ENCODE data around the gene TCFL5. TPM values are rescaled to one million over a fixed set of nuclear protein-coding genes. Genes with fewer than 3 reads are reported as not detected.
A peak's percentile ranks its signal among the peaks of the same experiment; 100 is the strongest.

Gene TCFL5
- 10 to 100 TPM; 66.4 to 85.3 TPM for total RNA-seq
- 184 TPM for polyA plus RNA-seq (ENCODE audit: insufficient read depth, low read depth, low replicate concordance)
- long read RNA-seq, donor 1, partial matches to known transcripts: 0 of 2 reads
- long read RNA-seq, donor 1, other reads (novel, unspliced or antisense): 0 of 2 reads
- long read RNA-seq, donor 2, partial matches to known transcripts: 6 of 8 reads
- long read RNA-seq, donor 2, other reads (novel, unspliced or antisense): 0 of 8 reads

DNA sequence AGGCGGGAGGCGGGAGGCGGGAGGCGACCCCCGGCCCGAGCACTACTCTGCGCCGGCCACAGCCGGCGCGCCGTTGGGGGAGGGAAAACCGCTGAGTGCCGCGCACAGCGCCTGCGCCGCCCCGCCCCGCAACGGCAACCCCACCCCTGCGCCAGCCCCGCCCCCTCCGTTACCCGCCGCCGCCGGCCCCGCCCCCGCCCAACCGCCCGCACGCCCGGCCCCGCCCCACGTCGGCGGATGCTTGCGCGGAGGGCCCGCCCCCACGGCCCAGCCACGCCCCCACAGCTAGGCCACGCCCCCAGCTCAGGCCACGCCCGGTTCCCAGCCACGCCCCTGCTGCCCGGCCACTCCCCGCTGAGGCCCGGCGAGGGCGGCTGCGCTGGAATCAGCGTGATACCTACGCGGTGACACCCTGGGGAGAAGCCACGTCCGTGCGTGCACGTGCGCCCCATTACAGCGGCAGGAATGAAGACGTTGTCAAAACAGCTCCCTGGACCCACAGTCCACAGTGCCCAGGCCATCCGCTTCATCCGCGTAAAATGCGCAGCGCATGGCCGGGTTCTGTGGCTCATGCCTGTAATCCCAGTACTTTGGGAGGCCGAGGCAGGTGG is at the start of gene TCFL5:
Gene TCFL5 (minus strand): TSS at position 97 of the 611 bp plus-strand sequence. CDS start 152 bp downstream, outside the sequence.
- no peak for TF ChIP-seq POLR2A (IDR thresholded peaks at IDR 0.05)
- TF ChIP-seq, protein P1, sequence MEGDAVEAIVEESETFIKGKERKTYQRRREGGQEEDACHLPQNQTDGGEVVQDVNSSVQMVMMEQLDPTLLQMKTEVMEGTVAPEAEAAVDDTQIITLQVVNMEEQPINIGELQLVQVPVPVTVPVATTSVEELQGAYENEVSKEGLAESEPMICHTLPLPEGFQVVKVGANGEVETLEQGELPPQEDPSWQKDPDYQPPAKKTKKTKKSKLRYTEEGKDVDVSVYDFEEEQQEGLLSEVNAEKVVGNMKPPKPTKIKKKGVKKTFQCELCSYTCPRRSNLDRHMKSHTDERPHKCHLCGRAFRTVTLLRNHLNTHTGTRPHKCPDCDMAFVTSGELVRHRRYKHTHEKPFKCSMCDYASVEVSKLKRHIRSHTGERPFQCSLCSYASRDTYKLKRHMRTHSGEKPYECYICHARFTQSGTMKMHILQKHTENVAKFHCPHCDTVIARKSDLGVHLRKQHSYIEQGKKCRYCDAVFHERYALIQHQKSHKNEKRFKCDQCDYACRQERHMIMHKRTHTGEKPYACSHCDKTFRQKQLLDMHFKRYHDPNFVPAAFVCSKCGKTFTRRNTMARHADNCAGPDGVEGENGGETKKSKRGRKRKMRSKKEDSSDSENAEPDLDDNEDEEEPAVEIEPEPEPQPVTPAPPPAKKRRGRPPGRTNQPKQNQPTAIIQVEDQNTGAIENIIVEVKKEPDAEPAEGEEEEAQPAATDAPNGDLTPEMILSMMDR (IDR thresholded peaks at IDR 0.05): no peak
- Histone ChIP-seq H3K27ac (peak within 1 kb of the TSS in 1 of 2 donors; percentile 48), H3K9me3 (no peaks in the 10 kb centered on the region), H3K27me3 (no peaks in the 10 kb centered on the region), H3K36me3 (ENCODE audit: low read depth, missing control alignments) (no peaks in the 10 kb centered on the region), H3K4me3 (peak within 1 kb of the TSS; percentile 41 to 55), H3K4me1 (peaks cover 8% of the 10 kb centered on the region)
- intact Hi-C loops (cut with DNase I; ENCODE audit: low total_unique reads): no loop called here
- WGBS, 2 donors: 16 to 65% methylated on average over 4 to 24 of the region's 70 CpGs
- DNase-seq: peak; percentile 91

DNA sequence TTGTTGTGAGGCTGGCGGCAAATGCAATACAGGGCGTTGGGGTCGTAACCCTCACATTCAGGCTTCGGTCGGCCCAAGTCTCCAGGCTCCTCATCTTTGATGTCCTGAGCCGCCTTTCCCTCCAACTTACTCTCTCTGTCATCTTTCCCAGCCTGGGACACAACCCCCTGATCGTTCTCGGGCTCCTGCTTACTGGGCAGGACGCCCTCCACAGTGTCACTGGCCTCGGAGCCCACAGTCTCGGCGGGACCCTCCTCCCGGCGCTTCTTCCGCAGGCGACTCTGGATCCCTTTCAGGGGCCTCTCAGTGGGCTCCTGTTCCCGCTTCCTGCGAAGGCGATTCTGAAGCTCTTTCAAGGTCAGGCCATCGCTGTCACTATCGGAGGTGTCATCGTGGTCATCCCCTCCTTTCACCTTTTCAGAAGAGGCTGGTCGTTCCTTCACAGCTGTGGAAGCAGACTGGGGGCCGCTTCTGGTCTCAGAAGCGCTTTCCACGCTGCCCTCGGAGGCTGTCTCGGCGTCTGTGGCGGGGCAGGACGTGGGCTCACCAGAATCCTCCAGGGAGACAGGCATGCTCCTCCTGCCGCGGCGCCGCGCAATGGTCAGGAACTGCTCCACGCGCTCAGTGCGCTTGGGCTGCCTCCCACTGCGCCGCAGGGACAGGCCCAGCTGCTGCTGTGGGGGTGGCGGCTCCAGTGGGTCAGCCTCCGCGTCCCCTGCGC is 49.3 kb upstream of the TCFL5 start:
- TF ChIP-seq POLR2A (IDR thresholded peaks at IDR 0.05): no peak
- TF ChIP-seq, protein P1 (IDR thresholded peaks at IDR 0.05): no peak
- WGBS, 2 donors: 92 to 94% methylated on average over 20 to 45 of the region's 45 CpGs
- no peaks in the 10 kb centered on the region for H3K9me3 ChIP-seq
- H3K4me1 ChIP-seq: peaks cover 9% of the 10 kb centered on the region
- H3K27ac ChIP-seq: no peak overlapping the region
- no peak for DNase-seq
- intact Hi-C loops (cut with DNase I; ENCODE audit: low total_unique reads): no loop called here
- no peak overlapping the region for H3K4me3 ChIP-seq
- H3K36me3 ChIP-seq (ENCODE audit: low read depth, missing control alignments): no peaks in the 10 kb centered on the region
- H3K27me3 ChIP-seq: no peaks in the 10 kb centered on the region

DNA sequence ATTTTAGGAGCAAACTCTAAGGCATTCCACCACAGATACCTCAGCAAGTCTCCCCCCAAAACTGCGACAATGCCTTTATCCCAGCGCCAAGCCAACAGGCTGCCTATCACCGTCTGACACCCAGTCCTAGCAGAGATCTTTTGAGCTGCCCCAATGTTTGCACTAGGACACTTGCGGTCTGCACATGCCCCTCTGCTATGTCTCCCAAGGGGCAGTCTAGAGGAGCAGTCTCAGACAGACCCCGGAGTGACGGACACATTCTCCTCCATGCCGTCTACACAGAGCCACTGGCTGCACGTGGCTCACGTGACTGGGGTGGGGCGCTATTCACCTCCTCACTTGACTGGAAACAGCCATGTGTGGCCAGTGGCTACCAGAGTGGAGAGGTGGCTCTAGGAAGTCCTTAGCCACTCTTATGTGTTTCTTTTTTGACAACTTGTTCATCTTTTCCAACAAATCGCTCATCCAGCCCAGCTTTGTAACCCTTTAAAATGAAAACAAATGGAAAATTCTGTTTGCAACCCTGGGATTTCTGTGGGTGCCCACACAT is 48.7 kb upstream of the TCFL5 start:
- no peak for TF ChIP-seq POLR2A (IDR thresholded peaks at IDR 0.05)
- TF ChIP-seq, protein P1 (IDR thresholded peaks at IDR 0.05): no peak
- Histone ChIP-seq H3K4me1 (peaks cover 9% of the 10 kb centered on the region), H3K27ac (no peak overlapping the region), H3K4me3 (no peak overlapping the region), H3K36me3 (ENCODE audit: low read depth, missing control alignments) (no peaks in the 10 kb centered on the region), H3K9me3 (no peaks in the 10 kb centered on the region), H3K27me3 (no peaks in the 10 kb centered on the region)
- intact Hi-C loops (cut with DNase I; ENCODE audit: low total_unique reads): no loop called here
- DNase-seq: no peak
- WGBS, 2 donors: 91 to 95% methylated on average over 5 to 11 of the region's 11 CpGs

DNA sequence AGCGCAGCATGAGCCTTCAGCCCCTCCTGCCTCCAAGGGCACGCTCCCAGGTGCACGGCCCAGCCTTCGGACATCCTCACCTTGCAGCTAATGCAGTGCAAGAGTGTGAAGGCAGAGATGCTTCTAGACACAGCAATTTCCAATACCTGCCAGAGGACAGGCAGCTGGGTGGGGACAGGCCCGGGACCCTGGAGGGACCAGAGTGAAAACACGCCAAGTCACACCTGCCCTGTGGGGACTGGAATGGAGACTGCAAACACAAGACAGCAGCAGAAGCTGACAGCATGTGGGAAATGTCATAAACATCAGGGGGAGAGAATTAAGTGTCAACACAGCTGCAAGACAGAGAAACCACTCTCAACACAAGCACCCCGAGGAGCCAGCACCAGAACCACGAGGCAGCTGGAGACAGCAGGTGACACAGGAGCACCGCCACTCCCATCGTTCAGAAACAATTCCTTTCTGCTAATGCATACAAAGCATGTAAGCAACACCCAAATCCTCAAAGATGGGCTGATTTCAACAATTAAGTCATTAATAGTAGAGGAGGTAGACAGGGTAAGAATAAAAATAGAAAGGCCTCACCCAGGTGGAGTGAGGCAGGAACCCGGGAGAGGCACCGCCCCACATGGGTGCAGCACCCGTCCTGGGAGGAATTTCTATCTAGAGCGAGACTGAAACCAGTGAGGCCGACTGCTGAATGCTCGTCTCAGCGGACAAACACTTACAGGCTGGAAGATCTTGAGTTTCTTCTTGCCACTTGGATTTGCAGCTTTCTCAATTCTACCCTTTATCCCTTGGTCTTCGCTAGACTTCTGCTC is 47.6 kb upstream of the TCFL5 start:
- Histone ChIP-seq H3K27ac (no peak overlapping the region), H3K4me3 (no peak overlapping the region), H3K4me1 (peaks cover 3% of the 10 kb centered on the region), H3K9me3 (no peaks in the 10 kb centered on the region), H3K36me3 (ENCODE audit: low read depth, missing control alignments) (no peaks in the 10 kb centered on the region), H3K27me3 (no peaks in the 10 kb centered on the region)
- no peak for DNase-seq
- WGBS, 2 donors: 91 to 93% methylated on average over 18 of the region's 18 CpGs
- TF ChIP-seq POLR2A (IDR thresholded peaks at IDR 0.05): no peak
- TF ChIP-seq, protein P1 (IDR thresholded peaks at IDR 0.05): no peak
- intact Hi-C loops (cut with DNase I; ENCODE audit: low total_unique reads): no loop called here
